Neuron (in vitro differentiated cells): ENCODE measurements around the gene U2AF1L4.

Experiments
- H2AFZ ChIP-seq: one replicate; pipeline ENCODE4 v1.6.1; 2013; ENCODE audit warnings: low read depth, mild to moderate bottlenecking, inconsistent platforms, low read length, moderate library complexity
- H3K27me3 ChIP-seq: one replicate; pipeline ENCODE4 v1.6.1; 2013; ENCODE audit warnings: low read length; ENCODE audit not compliant: insufficient read depth
- H3K36me3 ChIP-seq: one replicate; pipeline ENCODE4 v1.6.1; 2013; ENCODE audit warnings: low read length; ENCODE audit not compliant: insufficient read depth
- H3K4me1 ChIP-seq: one replicate; pipeline ENCODE4 v1.6.1; 2013; ENCODE audit warnings: low read length; ENCODE audit not compliant: insufficient read depth
- H3K4me3 ChIP-seq: 2 replicates; pipeline ENCODE4 v1.5.1; 2013; ENCODE audit warnings: mild to moderate bottlenecking, low read length, moderate library complexity
- H3K9me3 ChIP-seq: one replicate; pipeline ENCODE4 v1.6.1; 2013; ENCODE audit warnings: low read length

U2AF1L4 gene

GRCh38 chr19:35745328-35746086 is at the start of gene U2AF1L4, which contains the start of gene PSENEN:
TSS of gene U2AF1L4 (minus strand) at chr19:35745418. CDS start at chr19:35745391, 27 bp downstream.
TSS of gene PSENEN (plus strand) at chr19:35745651. CDS start at chr19:35745931, 280 bp downstream.
- peaks cover 25% of the 10 kb centered on the region for H3K4me1 ChIP-seq
- no peaks in the 10 kb centered on the region for H3K27me3 ChIP-seq
- H3K4me3 ChIP-seq = peak within 1 kb of the TSS; percentile 87
- no peaks in the 10 kb centered on the region for H3K9me3 ChIP-seq
- peak within 1 kb of the TSS; percentile 65 for H2AFZ ChIP-seq
- H3K36me3 ChIP-seq = peaks cover 4% of the 10 kb centered on the region

GRCh38 chr19:35793381-35794165 is 48.4 kb upstream of the U2AF1L4 start:
- H3K9me3 ChIP-seq = no peaks in the 10 kb centered on the region
- no peak overlapping the region for H3K4me3 ChIP-seq
- H3K4me1 ChIP-seq = no peaks in the 10 kb centered on the region
- no peak overlapping the region for H2AFZ ChIP-seq
- peaks cover 25% of the 10 kb centered on the region for H3K27me3 ChIP-seq
- no peaks in the 10 kb centered on the region for H3K36me3 ChIP-seq

- Histone ChIP-seq H3K9me3 (no peaks in the 10 kb centered on the region), H3K4me1 (no peaks in the 10 kb centered on the region), H3K27me3 (peaks cover 20% of the 10 kb centered on the region)
Observed at GRCh38 chr19:35792888-35793287, 47.7 kb upstream of the U2AF1L4 start.

DNA sequence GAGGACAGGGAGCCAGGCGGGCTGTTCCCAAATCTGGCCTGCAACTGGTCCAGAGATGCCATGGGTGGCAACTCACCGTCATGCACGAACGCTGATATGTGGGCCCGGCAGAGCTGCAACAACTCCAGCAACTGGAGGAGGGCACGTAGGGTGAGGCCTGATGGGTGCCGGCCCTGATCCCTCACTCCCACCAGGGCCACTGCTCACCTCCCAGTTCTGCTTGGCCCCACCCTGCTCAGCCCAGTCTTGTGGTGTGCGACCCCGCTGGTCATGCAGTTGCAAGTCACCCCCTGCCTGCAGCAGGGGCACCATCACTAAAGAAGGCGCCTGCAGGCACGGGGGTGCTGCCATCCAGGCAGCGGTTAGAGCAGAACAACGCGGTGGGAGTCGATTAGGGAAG is 47.1 kb upstream of the U2AF1L4 start:
- Histone ChIP-seq H2AFZ (no peak overlapping the region), H3K9me3 (no peaks in the 10 kb centered on the region), H3K27me3 (peaks cover 15% of the 10 kb centered on the region), H3K4me3 (no peak overlapping the region), H3K4me1 (no peaks in the 10 kb centered on the region), H3K36me3 (no peaks in the 10 kb centered on the region)

More at GRCh38 chr19:35792888-35793287, 47.7 kb upstream of the U2AF1L4 start:
- Histone ChIP-seq H2AFZ (no peak overlapping the region), H3K4me3 (no peak overlapping the region), H3K36me3 (no peaks in the 10 kb centered on the region)

DNA sequence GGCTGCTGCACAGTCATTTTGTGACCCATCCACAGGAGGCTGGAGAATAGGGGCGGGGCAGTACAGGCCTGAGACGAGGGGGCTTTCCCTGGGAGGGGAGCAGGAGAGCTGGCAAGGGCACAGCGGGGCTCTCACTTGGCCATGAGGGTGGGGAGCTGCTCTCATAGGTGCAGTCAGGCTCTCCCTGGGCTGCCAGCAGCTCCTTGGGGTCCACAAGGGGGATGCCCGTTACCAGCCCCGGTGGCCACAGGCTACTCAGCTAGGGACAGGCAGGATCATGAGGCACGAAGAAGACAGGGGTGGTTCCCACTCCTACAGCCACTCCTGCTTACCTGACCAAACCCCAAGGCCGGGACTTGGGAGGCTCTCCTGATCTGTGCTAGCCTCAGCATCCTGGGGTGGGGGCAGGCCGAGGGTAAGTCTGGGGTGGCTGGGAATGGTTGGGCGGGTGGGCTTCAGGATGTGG is 46.6 kb upstream of the U2AF1L4 start:
- Histone ChIP-seq H3K4me1 (no peaks in the 10 kb centered on the region), H2AFZ (no peak overlapping the region), H3K4me3 (no peak overlapping the region), H3K9me3 (no peaks in the 10 kb centered on the region), H3K27me3 (peaks cover 10% of the 10 kb centered on the region), H3K36me3 (peaks cover 1% of the 10 kb centered on the region)

DNA sequence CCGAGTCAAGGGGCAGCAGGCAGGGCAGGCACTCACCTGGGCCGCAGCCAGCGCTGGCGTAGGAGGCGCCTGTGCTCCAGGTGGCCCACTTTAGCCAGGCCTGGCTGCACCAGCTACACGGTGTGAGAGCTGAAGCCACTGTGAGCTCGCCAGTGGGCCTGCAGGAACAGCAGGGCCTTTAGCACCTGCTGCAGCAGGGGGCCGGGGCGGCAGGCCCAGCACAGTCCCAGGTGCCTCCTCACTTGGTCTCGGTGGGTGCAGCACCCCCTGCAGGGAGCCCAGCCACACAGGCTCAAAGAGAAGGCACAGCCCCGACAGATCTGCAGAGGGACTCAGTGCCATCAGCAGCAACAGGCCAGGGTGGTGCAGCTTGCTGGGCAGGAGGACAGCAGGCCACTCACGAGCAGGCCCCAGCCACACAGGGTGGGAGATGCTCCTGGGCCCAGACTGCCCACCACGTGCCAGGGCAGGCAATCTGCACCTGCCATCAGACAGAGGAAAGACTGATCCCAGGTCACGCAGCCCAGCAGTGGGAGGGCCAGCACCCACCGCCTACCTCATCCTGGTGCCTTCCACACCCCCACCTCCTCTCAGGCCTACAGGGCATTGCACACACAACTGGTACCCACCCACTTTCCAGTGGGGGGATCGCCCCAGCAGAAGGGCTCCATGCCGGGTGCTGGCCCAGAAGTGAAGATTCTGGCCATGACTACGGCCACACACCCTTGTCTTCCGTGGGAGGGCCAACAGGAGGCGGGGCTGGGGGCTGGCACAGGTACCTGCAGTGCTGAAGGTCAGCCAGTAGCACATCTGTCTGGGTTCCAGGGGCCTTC is 46.0 kb upstream of the U2AF1L4 start:
- Histone ChIP-seq H3K27me3 (peaks cover 4% of the 10 kb centered on the region), H2AFZ (no peak overlapping the region), H3K9me3 (no peaks in the 10 kb centered on the region), H3K4me3 (no peak overlapping the region), H3K36me3 (peaks cover 5% of the 10 kb centered on the region), H3K4me1 (no peaks in the 10 kb centered on the region)

GRCh38 chr19:35789978-35790944 is 45.0 kb upstream of the U2AF1L4 start:
- Histone ChIP-seq H3K36me3 (peaks cover 12% of the 10 kb centered on the region), H3K27me3 (no peaks in the 10 kb centered on the region), H3K9me3 (no peaks in the 10 kb centered on the region), H3K4me3 (no peak overlapping the region), H3K4me1 (no peaks in the 10 kb centered on the region), H2AFZ (no peak overlapping the region)

- Histone ChIP-seq H3K36me3 (peaks cover 19% of the 10 kb centered on the region), H3K4me1 (no peaks in the 10 kb centered on the region), H3K4me3 (no peak overlapping the region), H2AFZ (no peak overlapping the region), H3K27me3 (no peaks in the 10 kb centered on the region), H3K9me3 (no peaks in the 10 kb centered on the region)
Observed at GRCh38 chr19:35789195-35789977, 44.2 kb upstream of the U2AF1L4 start.

DNA sequence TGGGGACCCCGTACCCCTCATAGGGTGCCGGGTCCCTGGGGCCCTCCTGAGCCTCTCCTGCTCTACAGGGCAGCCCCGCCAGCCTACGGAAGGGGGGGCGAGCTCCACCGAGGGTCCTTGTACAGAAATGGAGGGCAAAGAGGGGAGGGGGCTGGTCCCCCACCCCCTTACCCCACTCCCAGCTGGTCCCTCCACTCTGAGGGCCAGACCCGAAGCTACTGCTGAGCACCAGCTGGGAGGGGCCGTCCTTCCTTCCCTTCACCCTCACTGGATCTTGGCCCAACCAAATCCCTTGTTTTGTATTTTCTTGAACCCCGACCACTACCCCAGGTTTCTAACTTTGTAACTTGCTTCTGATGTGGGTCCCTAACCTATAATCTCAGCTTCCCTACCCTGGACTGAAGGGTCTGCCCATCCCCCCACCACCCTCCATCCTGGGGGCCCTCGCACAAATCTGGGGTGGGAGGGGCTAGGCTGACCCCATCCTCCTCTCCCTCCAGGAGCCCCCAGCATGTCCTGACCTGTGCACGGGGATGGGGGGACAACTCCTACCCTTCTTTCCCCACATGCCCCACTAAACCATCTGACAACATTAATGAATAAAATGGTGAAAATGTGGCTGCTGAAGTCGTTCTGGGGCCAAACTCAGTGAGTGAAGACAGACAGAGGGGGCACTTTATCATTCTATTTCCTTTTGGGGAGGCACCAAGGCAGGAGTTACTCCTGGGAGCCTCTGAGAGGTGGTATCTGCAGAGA is 43.2 kb upstream of the U2AF1L4 start:
- Histone ChIP-seq H3K9me3 (no peaks in the 10 kb centered on the region), H3K36me3 (peaks cover 27% of the 10 kb centered on the region), H3K4me3 (no peak overlapping the region), H3K27me3 (no peaks in the 10 kb centered on the region), H3K4me1 (no peaks in the 10 kb centered on the region), H2AFZ (no peak overlapping the region)

GRCh38 chr19:35787227-35787799 is 42.1 kb upstream of the U2AF1L4 start:
- Histone ChIP-seq H3K4me1 (no peaks in the 10 kb centered on the region), H3K4me3 (no peak overlapping the region), H3K9me3 (no peaks in the 10 kb centered on the region), H3K27me3 (no peaks in the 10 kb centered on the region), H3K36me3 (peaks cover 37% of the 10 kb centered on the region), H2AFZ (no peak overlapping the region)
